SHP77 (cell line): ENCODE data around the gene MED8.

Experiments used
- DNase-seq, 2 experiments: peaks; one replicate each; lab custom pipeline; 2025; lab: John Stamatoyannopoulos, UW

The MED8 gene

DNA sequence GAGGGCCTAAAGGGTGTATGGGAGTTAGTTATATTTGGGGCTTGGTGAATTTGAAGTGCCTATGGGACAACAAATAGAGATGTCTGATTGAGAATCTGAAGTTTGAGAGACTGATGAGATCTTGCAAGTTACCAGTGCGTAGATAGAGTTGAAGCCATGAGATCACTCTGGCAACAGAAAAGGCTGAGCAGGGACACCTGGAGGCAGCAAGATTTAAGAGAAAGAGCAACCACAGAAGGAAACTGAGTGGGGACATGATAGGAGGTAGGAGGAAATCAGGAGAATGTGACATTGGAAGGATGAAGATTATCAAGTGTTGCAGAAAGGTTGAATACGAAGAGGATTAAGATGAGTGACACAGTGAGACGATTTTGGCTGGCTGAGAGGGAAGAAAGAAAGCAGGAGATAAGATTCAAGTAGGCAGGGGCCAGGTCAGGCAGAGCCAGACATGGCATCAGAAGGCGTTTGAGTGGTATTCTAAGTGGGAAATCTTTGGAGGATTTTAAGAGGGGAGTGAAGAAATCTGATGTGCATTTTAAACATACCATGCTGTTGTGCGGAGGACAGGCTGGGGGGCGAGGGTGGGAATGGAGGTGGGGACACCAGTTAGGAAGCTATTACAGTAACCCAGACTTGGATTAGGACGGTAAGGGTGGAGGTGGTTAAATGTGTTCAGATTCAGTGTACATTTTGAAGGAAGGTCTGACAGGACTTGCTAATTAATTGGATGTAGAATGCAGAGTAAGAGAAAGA is 55.0 kb downstream of the MED8 start:
- DNase-seq = no peak
